Activated T-cell treated with anti-CD3 and anti-CD28 coated beads for 48 hours (primary cell): ENCODE measurements around the gene COL16A1.

Experiments
- DNase-seq: peaks from one replicate; pipeline ENCODE4 v3.0.0-alpha.2; 2020; ENCODE audit warnings: low read depth

Gene COL16A1

GRCh38 chr1:31706384-31707058, 2.7 kb upstream of the COL16A1 start:
- DNase-seq, result no peak

GRCh38 chr1:31705080-31705866, 1.5 kb upstream of the COL16A1 start:
- DNase-seq, result peak; percentile 78

- DNase-seq, result no peak
Measured at GRCh38 chr1:31704271-31705079, 658 bp upstream of the COL16A1 start.

- no peak for DNase-seq
Measured at GRCh38 chr1:31702836-31703404, 897 bp downstream of the COL16A1 start.

GRCh38 chr1:31701091-31701736, 2.6 kb downstream of the COL16A1 start:
- DNase-seq, result no peak

GRCh38 chr1:31700468-31701090, 3.2 kb downstream of the COL16A1 start:
- DNase-seq, result no peak

- no peak for DNase-seq
Measured at GRCh38 chr1:31699341-31699891, 4.4 kb downstream of the COL16A1 start.

GRCh38 chr1:31697369-31697984, 6.3 kb downstream of the COL16A1 start:
- no peak for DNase-seq

- DNase-seq, result no peak
Measured at GRCh38 chr1:31696242-31696641, 7.6 kb downstream of the COL16A1 start.

- DNase-seq, result no peak
Measured at GRCh38 chr1:31695327-31695726, 8.5 kb downstream of the COL16A1 start.

GRCh38 chr1:31694964-31695313, 8.9 kb downstream of the COL16A1 start:
- no peak for DNase-seq

- no peak for DNase-seq
Measured at GRCh38 chr1:31694069-31694963, 9.5 kb downstream of the COL16A1 start.

- no peak for DNase-seq
Measured at GRCh38 chr1:31693231-31693630, 10.6 kb downstream of the COL16A1 start.

GRCh38 chr1:31691951-31692350, 11.9 kb downstream of the COL16A1 start:
- DNase-seq, result no peak

GRCh38 chr1:31691446-31691845, 12.4 kb downstream of the COL16A1 start:
- no peak for DNase-seq

GRCh38 chr1:31690921-31691320, 12.9 kb downstream of the COL16A1 start:
- DNase-seq, result no peak

GRCh38 chr1:31689854-31690253, 14.0 kb downstream of the COL16A1 start:
- DNase-seq, result no peak

GRCh38 chr1:31689379-31689778, 14.4 kb downstream of the COL16A1 start:
- DNase-seq, result no peak

GRCh38 chr1:31688233-31688918, 15.4 kb downstream of the COL16A1 start:
- DNase-seq, result no peak
